Esophagus muscularis mucosa (tissue), 4 donors: ENCODE results near the gene ENOX1. TPM values are rescaled to one million over a fixed set of nuclear protein-coding genes. Genes with fewer than 3 reads are reported as not detected.

Experiments used
- DNase-seq: peaks from one replicate; pipeline ENCODE4 v3.0.0-alpha.2; 2017; ENCODE audit errors: extremely low spot score
- H3K27ac ChIP-seq, 4 donors: fragments of 200-600 bp; sonication (generic); replicated peaks in 1 of 4; 1 replicate in 3 of 4; 2 replicates in 1 of 4; pipeline ENCODE4 v1.5.1; 2016 to 2019; ENCODE audit warnings: mild to moderate bottlenecking in 1 of 4
- H3K27me3 ChIP-seq, 4 donors: fragments of 200-600 bp; sonication (generic); one replicate each; pipeline versions ENCODE4 v1.5.1 to v1.6.0; 2016 to 2019
- H3K36me3 ChIP-seq, 4 donors: fragments of 200-600 bp; sonication (generic); one replicate each; pipeline ENCODE4 v1.5.1; 2016 to 2019
- H3K4me1 ChIP-seq, 4 donors: fragments of 200-600 bp; sonication (generic); one replicate each; pipeline ENCODE4 v1.5.1; 2016 to 2019
- H3K4me3 ChIP-seq, 4 donors: fragments of 200-600 bp; sonication (generic); 1 replicate in 2 of 4; 2 replicates in 2 of 4; pipeline ENCODE4 v1.5.1; 2016 to 2019; ENCODE audit warnings: mild to moderate bottlenecking in 4 of 4, moderate library complexity in 1 of 4
- H3K9me3 ChIP-seq, 4 donors: fragments of 200-600 bp; sonication (generic); 1 replicate in 3 of 4; 2 replicates in 1 of 4; pipeline ENCODE4 v1.5.1; 2016 to 2019
- CTCF ChIP-seq, 3 experiments: fragments of 200-600 bp in 2 of 3; fragments of 450-650 bp in 1 of 3; sonication (generic) in 2 of 3; IDR thresholded peaks; one replicate each; pipeline ENCODE4 v1.5.1; 2017 to 2019; ENCODE audit warnings: antibody characterized with exemption in 3 of 3, mild to moderate bottlenecking in 2 of 3, moderate library complexity in 1 of 3
- EP300 ChIP-seq: sonication (generic); formaldehyde crosslinking; IDR thresholded peaks from one replicate; pipeline ENCODE4 v1.6.1; 2017; ENCODE audit warnings: antibody characterized with exemption
- POLR2A ChIP-seq: fragments of 450-650 bp; IDR thresholded peaks from one replicate; pipeline ENCODE4 v1.6.1; 2017; ENCODE audit warnings: antibody characterized with exemption, moderate library complexity, mild to moderate bottlenecking, low read depth
- POLR2AphosphoS5 ChIP-seq, 2 donors: sonication (generic); formaldehyde crosslinking; IDR thresholded peaks; one replicate each; pipeline ENCODE4 v1.6.1; 2017; ENCODE audit warnings: antibody characterized with exemption in 2 of 2
- whole genome bisulfite sequencing: methylation state at CpG from one replicate; pipeline ENCODE4 v1.1.5; 2018; 5-methylcytosine and 5-hydroxymethylcytosine counted together
- intact Hi-C: fragments of 100-400 bp; cut with DNase I; formaldehyde crosslinking; loops from one replicate; pipeline ENCODE4 v1.15.1; 2023
- total RNA-seq, 4 donors: library from RNA; depleted of rRNA; stranded (reverse); fragments of >200 nt; gene quantifications; one replicate each; pipeline versions ENCODE4 v1.1.0 to v1.2.1, GENCODE V29; 2016

Gene ENOX1
- total RNA-seq, 4 donors from 2014 or later = 9.3 to 14.1 (median 12.4) TPM

- H3K27ac ChIP-seq = no peak overlapping the region
- DNase-seq = no peak
- H3K4me3 ChIP-seq = no peak overlapping the region
- H3K27me3 ChIP-seq = no peaks in the 10 kb centered on the region
- no peaks in the 10 kb centered on the region for H3K36me3 ChIP-seq
- no peaks in the 10 kb centered on the region for H3K9me3 ChIP-seq
- H3K4me1 ChIP-seq = peaks cover 2 to 25% (median 17%) of the 10 kb centered on the region in 4 donors
- 90% methylated on average over 2 of the region's 2 CpGs for WGBS
- intact Hi-C loops = no loop called here
- TF ChIP-seq POLR2AphosphoS5 (IDR thresholded peaks at IDR 0.05) (no peak), CTCF (IDR thresholded peaks at IDR 0.05) (no peak), EP300 (no peak), POLR2A (no peak)
Observed at GRCh38 chr13:43773602-43774001, 13.2 kb downstream of the ENOX1 start.

GRCh38 chr13:43770871-43771270 is 15.9 kb downstream of the ENOX1 start:
- no peaks in the 10 kb centered on the region for H3K9me3 ChIP-seq
- intact Hi-C loops = no loop called here
- H3K4me1 ChIP-seq = peaks cover 25 to 52% (median 41%) of the 10 kb centered on the region in 4 donors
- no peak for TF ChIP-seq CTCF (IDR thresholded peaks at IDR 0.05)
- no peak for TF ChIP-seq EP300
- peak in 1 of 2 donors; percentile 6 for TF ChIP-seq POLR2AphosphoS5 (IDR thresholded peaks at IDR 0.05)
- no peak overlapping the region for H3K4me3 ChIP-seq
- no peak for DNase-seq
- 37% methylated on average over 3 of the region's 3 CpGs for WGBS
- no peaks in the 10 kb centered on the region for H3K27me3 ChIP-seq
- H3K27ac ChIP-seq = peak overlapping the region; percentile 52 to 62 (median 60)
- H3K36me3 ChIP-seq = no peaks in the 10 kb centered on the region

- no peaks in the 10 kb centered on the region for H3K36me3 ChIP-seq
- WGBS = 90% methylated on average over 2 of the region's 2 CpGs
- no peak for DNase-seq
- TF ChIP-seq CTCF (IDR thresholded peaks at IDR 0.05) (no peak), POLR2A (no peak)
- H3K9me3 ChIP-seq = no peaks in the 10 kb centered on the region
- H3K27ac ChIP-seq = peak overlapping the region in 1 of 4 donors; percentile 3
- H3K4me3 ChIP-seq = no peak overlapping the region
- no peaks in the 10 kb centered on the region for H3K27me3 ChIP-seq
- H3K4me1 ChIP-seq = peaks cover 36 to 65% (median 48%) of the 10 kb centered on the region in 4 donors
- intact Hi-C loops = no loop called here
Observed at GRCh38 chr13:43769529-43769928, 17.2 kb downstream of the ENOX1 start.

- no peaks in the 10 kb centered on the region for H3K36me3 ChIP-seq
- peaks cover 36 to 81% (median 59%) of the 10 kb centered on the region in 4 donors for H3K4me1 ChIP-seq
- H3K27me3 ChIP-seq = no peaks in the 10 kb centered on the region
- DNase-seq = no peak
- WGBS = 37% methylated on average over 2 of the region's 2 CpGs
- no peaks in the 10 kb centered on the region for H3K9me3 ChIP-seq
- peak overlapping the region; percentile 69 to 76 (median 72) for H3K27ac ChIP-seq
- TF ChIP-seq POLR2AphosphoS5 (IDR thresholded peaks at IDR 0.05) = peak in 1 of 2 donors; percentile 55
- TF ChIP-seq CTCF (IDR thresholded peaks at IDR 0.05) = no peak
- H3K4me3 ChIP-seq = peak overlapping the region in 3 of 4 donors; percentile 18 to 27 (median 18)
- intact Hi-C loops = no loop called here
Observed at GRCh38 chr13:43767341-43767931, 19.3 kb downstream of the ENOX1 start.

- TF ChIP-seq POLR2A = no peak
- TF ChIP-seq CTCF (IDR thresholded peaks at IDR 0.05) = no peak
- no peak for TF ChIP-seq EP300
- TF ChIP-seq POLR2AphosphoS5 (IDR thresholded peaks at IDR 0.05) = no peak
- no peaks in the 10 kb centered on the region for H3K36me3 ChIP-seq
- no peaks in the 10 kb centered on the region for H3K27me3 ChIP-seq
- peaks cover 36 to 88% (median 65%) of the 10 kb centered on the region in 4 donors for H3K4me1 ChIP-seq
- intact Hi-C loops = no loop called here
- H3K27ac ChIP-seq = peak overlapping the region; percentile 69 to 76 (median 72)
- H3K9me3 ChIP-seq = no peaks in the 10 kb centered on the region
- peak overlapping the region in 3 of 4 donors; percentile 18 to 27 (median 18) for H3K4me3 ChIP-seq
- DNase-seq = no peak
- 31% methylated on average over 5 of the region's 5 CpGs for WGBS
Observed at GRCh38 chr13:43766725-43767124, 20.0 kb downstream of the ENOX1 start.
